Measurements from ENCODE around the gene NCOR1. TPM values are rescaled to one million over a fixed set of nuclear protein-coding genes. Genes with fewer than 3 reads are reported as not detected.

NCOR1 gene
- total and polyA plus RNA-seq, 12 donors = 66.2 to 172 (median 95.2) TPM

GRCh38 chr17:15981646-15982580, 233.4 kb downstream of the NCOR1 start:
- H3K27ac ChIP-seq = no peak overlapping the region
- 85 to 88% (median 87%) methylated on average over 5 of the region's 5 CpGs for WGBS, 4 donors
- no peak for DNase-seq
- H3K4me1 ChIP-seq (replicated peaks in 1 of 2) = no peaks in the 10 kb centered on the region
- H3K27me3 ChIP-seq = no peaks in the 10 kb centered on the region
- intact Hi-C loops (cut with DNase I) = no loop called here
- H3K4me3 ChIP-seq = no peak overlapping the region
- H3K9me3 ChIP-seq (replicated peaks in 1 of 3) = no peaks in the 10 kb centered on the region
- TF ChIP-seq POLR2A (IDR thresholded peaks at IDR 0.05) (no peak), CTCF (IDR thresholded peaks at IDR 0.05) (no peak)
- H3K36me3 ChIP-seq (replicated peaks in 1 of 2) = peaks cover 0 to 61% of the 10 kb centered on the region in 2 donors

- Histone ChIP-seq H3K27me3 (no peaks in the 10 kb centered on the region), H3K9me3 (replicated peaks in 1 of 3) (no peaks in the 10 kb centered on the region), H3K4me3 (no peak overlapping the region), H3K27ac (no peak overlapping the region), H3K4me1 (replicated peaks in 1 of 2) (no peaks in the 10 kb centered on the region), H3K36me3 (replicated peaks in 1 of 2) (peaks cover 0 to 61% of the 10 kb centered on the region in 2 donors)
- WGBS, 4 donors = 42 to 60% (median 51%) methylated on average over 2 of the region's 2 CpGs
- DNase-seq = no peak
- intact Hi-C loops (cut with DNase I) = no loop called here
- no peak for TF ChIP-seq CTCF (IDR thresholded peaks at IDR 0.05)
- no peak for TF ChIP-seq POLR2A (IDR thresholded peaks at IDR 0.05)
Observed at GRCh38 chr17:15981208-15981607, 234.1 kb downstream of the NCOR1 start.

Small RNA genes lying within 50 kb of the gene (small RNA-seq; reads per million reads assigned to genes)
- gene RNU6-314P = 0 reads per million in 2 donors
- 0 reads per million in 2 donors for gene RNU6-862P

Other genes starting within 250 kb of the NCOR1 start
- 10 to 100 TPM; 10.3 to 72.6 (median 34.3) TPM for gene ZSWIM7, start 215.8 kb downstream of the NCOR1 start, total RNA-seq
- 10 to 100 TPM; 42.0 to 57.9 (median 46.7) TPM for gene ZSWIM7, start 215.8 kb downstream of the NCOR1 start, polyA plus RNA-seq
- 100 to 1,000 TPM in 1 of 9 donors, 10 to 100 TPM in 8; 46.0 to 152 (median 52.2) TPM for gene TTC19, start 215.7 kb downstream of the NCOR1 start, total RNA-seq
- gene TTC19, start 215.7 kb downstream of the NCOR1 start, polyA plus RNA-seq = 10 to 100 TPM; 20.6 to 62.3 (median 21.5) TPM
- gene PIGL, start 1.7 kb upstream of the NCOR1 start, total RNA-seq = 100 to 1,000 TPM in 1 of 9 donors, 10 to 100 TPM in 8; 10.3 to 102 (median 29.4) TPM
- 10 to 100 TPM; 12.0 to 58.8 (median 48.5) TPM for gene PIGL, start 1.7 kb upstream of the NCOR1 start, polyA plus RNA-seq
- gene CENPV, start 137.9 kb upstream of the NCOR1 start, total RNA-seq = 10 to 100 TPM; 19.9 to 31.7 (median 26.5) TPM
- 10 to 100 TPM; 28.1 to 37.9 (median 32.9) TPM for gene CENPV, start 137.9 kb upstream of the NCOR1 start, polyA plus RNA-seq
- 1,000 to 10,000 TPM; 1,297 to 3,694 (median 2,209) TPM for gene UBB, start 165.6 kb upstream of the NCOR1 start, total RNA-seq
- 1,000 to 10,000 TPM in 2 of 3 donors, 100 to 1,000 TPM in 1; 588 to 2,867 (median 1,416) TPM for gene UBB, start 165.6 kb upstream of the NCOR1 start, polyA plus RNA-seq
- gene TRPV2, start 200.0 kb upstream of the NCOR1 start, total RNA-seq = 100 to 1,000 TPM in 1 of 9 donors, 10 to 100 TPM in 8; 34.1 to 110 (median 49.6) TPM
- gene TRPV2, start 200.0 kb upstream of the NCOR1 start, polyA plus RNA-seq = 10 to 100 TPM; 23.3 to 67.3 (median 61.7) TPM